HG03571 (cell line): ENCODE data around the gene CALD1.

Source experiments
- ATAC-seq: cut with Tn5 transposase; IDR thresholded peaks from one replicate; pipeline ENCODE4 v1.9.1; 2021; ENCODE audit not compliant: unreplicated experiment

CALD1 gene

GRCh38 chr7:134993877-134994456 lies 214.5 kb downstream of the CALD1 start:
- no peak for ATAC-seq

GRCh38 chr7:134995239-134996096 lies 216.0 kb downstream of the CALD1 start:
- peak; percentile 36 for ATAC-seq

GRCh38 chr7:134996097-134996550 lies 216.7 kb downstream of the CALD1 start:
- peak; percentile 42 for ATAC-seq

GRCh38 chr7:134997214-134997885 lies 217.9 kb downstream of the CALD1 start:
- ATAC-seq: no peak

- no peak for ATAC-seq
Observed at GRCh38 chr7:134999136-134999535, 219.7 kb downstream of the CALD1 start.

- ATAC-seq: no peak
Observed at GRCh38 chr7:135001390-135002165, 222.1 kb downstream of the CALD1 start.

- ATAC-seq: no peak
Observed at GRCh38 chr7:135012229-135012628, 232.8 kb downstream of the CALD1 start.
